Measurements from ENCODE around the gene CYP26B1.

CYP26B1 gene

GRCh38 chr2:72128059-72128842 is 19.4 kb downstream of the CYP26B1 start:
- DNase-seq, result no peak

GRCh38 chr2:72127401-72128058 is 20.1 kb downstream of the CYP26B1 start:
- DNase-seq, result peak; percentile 44

- DNase-seq, result no peak
Observed at GRCh38 chr2:72126186-72127100, 21.2 kb downstream of the CYP26B1 start.

- DNase-seq, result no peak
Observed at GRCh38 chr2:72124376-72124775, 23.3 kb downstream of the CYP26B1 start.

- no peak for DNase-seq
Observed at GRCh38 chr2:72121153-72121552, 26.5 kb downstream of the CYP26B1 start.

- no peak for DNase-seq
Observed at GRCh38 chr2:72118951-72119350, 28.7 kb downstream of the CYP26B1 start.

- no peak for DNase-seq
Observed at GRCh38 chr2:72118386-72118785, 29.3 kb downstream of the CYP26B1 start.

- no peak for DNase-seq
Observed at GRCh38 chr2:72117718-72118117, 29.9 kb downstream of the CYP26B1 start.

GRCh38 chr2:72117029-72117428 is 30.6 kb downstream of the CYP26B1 start:
- no peak for DNase-seq

GRCh38 chr2:72116081-72116533 is 31.6 kb downstream of the CYP26B1 start:
- DNase-seq, result no peak

GRCh38 chr2:72115110-72116080 is 32.3 kb downstream of the CYP26B1 start:
- DNase-seq, result no peak

GRCh38 chr2:72114693-72115051 is 33.0 kb downstream of the CYP26B1 start:
- DNase-seq, result no peak

GRCh38 chr2:72113847-72114692 is 33.6 kb downstream of the CYP26B1 start:
- no peak for DNase-seq

- no peak for DNase-seq
Observed at GRCh38 chr2:72112981-72113846, 34.4 kb downstream of the CYP26B1 start.

- DNase-seq, result no peak
Observed at GRCh38 chr2:72112401-72112800, 35.3 kb downstream of the CYP26B1 start.

GRCh38 chr2:72111061-72111460 is 36.6 kb downstream of the CYP26B1 start:
- no peak for DNase-seq

GRCh38 chr2:72109904-72110303 is 37.8 kb downstream of the CYP26B1 start:
- no peak for DNase-seq

- DNase-seq, result no peak
Observed at GRCh38 chr2:72109291-72109690, 38.4 kb downstream of the CYP26B1 start.

GRCh38 chr2:72108121-72108520 is 39.5 kb downstream of the CYP26B1 start:
- DNase-seq, result no peak

- no peak for DNase-seq
Observed at GRCh38 chr2:72106978-72107377, 40.7 kb downstream of the CYP26B1 start.

Data from activated effector memory CD4-positive, alpha-beta T cell treated with anti-CD3 and anti-CD28 coated beads, Interleukin-2, amount 50 U/mL, for 16 hours (primary cell).